ENCODE results near the gene RER1. TPM values are rescaled to one million over a fixed set of nuclear protein-coding genes. Genes with fewer than 3 reads are reported as not detected.

RER1 gene
- polyA plus RNA-seq, 1 donor: 72.7 TPM

GRCh38 chr1:2376261-2376741 is 15.3 kb upstream of the RER1 start:
- no peak for DNase-seq

- no peak for DNase-seq
Measured at GRCh38 chr1:2376931-2377672, 14.5 kb upstream of the RER1 start.

- no peak for DNase-seq
Measured at GRCh38 chr1:2377751-2378440, 13.7 kb upstream of the RER1 start.

GRCh38 chr1:2378441-2378851 is 13.2 kb upstream of the RER1 start:
- DNase-seq: no peak

- DNase-seq: no peak
Measured at GRCh38 chr1:2378956-2379732, 12.5 kb upstream of the RER1 start.

- DNase-seq: no peak
Measured at GRCh38 chr1:2379733-2380404, 11.8 kb upstream of the RER1 start.

GRCh38 chr1:2380816-2381591 is 10.6 kb upstream of the RER1 start:
- DNase-seq: no peak

- peak; percentile 84 for DNase-seq
Measured at GRCh38 chr1:2381741-2382620, 9.7 kb upstream of the RER1 start.

GRCh38 chr1:2382621-2383361 is 8.8 kb upstream of the RER1 start:
- no peak for DNase-seq

- no peak for DNase-seq
Measured at GRCh38 chr1:2383576-2383975, 8.1 kb upstream of the RER1 start.

- no peak for DNase-seq
Measured at GRCh38 chr1:2384130-2384860, 7.3 kb upstream of the RER1 start.

- no peak for DNase-seq
Measured at GRCh38 chr1:2384941-2385481, 6.6 kb upstream of the RER1 start.

GRCh38 chr1:2385606-2386280 is 5.9 kb upstream of the RER1 start:
- DNase-seq: no peak

GRCh38 chr1:2386636-2387611 is 4.7 kb upstream of the RER1 start:
- no peak for DNase-seq

- no peak for DNase-seq
Measured at GRCh38 chr1:2388004-2388913, 3.4 kb upstream of the RER1 start.

GRCh38 chr1:2389644-2390043 is 2.0 kb upstream of the RER1 start:
- DNase-seq: no peak
